Esophagus squamous epithelium (tissue), 5 donors: ENCODE results near the gene NKD2. TPM values are rescaled to one million over a fixed set of nuclear protein-coding genes. Genes with fewer than 3 reads are reported as not detected.

Source experiments
- DNase-seq: peaks from one replicate; lab custom pipeline; 2025; lab: John Stamatoyannopoulos, UW
- H3K27ac ChIP-seq, 4 donors: fragments of 200-600 bp; sonication (generic); one replicate each; pipeline ENCODE4 v1.5.1; 2016 to 2019; ENCODE audit warnings: mild to moderate bottlenecking in 1 of 4
- H3K27me3 ChIP-seq, 4 donors: fragments of 200-600 bp; sonication (generic); 1 replicate in 3 of 4; 2 replicates in 1 of 4; pipeline versions ENCODE4 v1.5.1 to v1.6.0; 2017 to 2021; ENCODE audit warnings: antibody characterized with exemption in 1 of 4
- H3K36me3 ChIP-seq, 3 donors: fragments of 200-600 bp; sonication (generic); one replicate each; pipeline ENCODE4 v1.5.1; 2016 to 2019
- H3K4me1 ChIP-seq, 3 donors: fragments of 200-600 bp; sonication (generic); one replicate each; pipeline ENCODE4 v1.5.1; 2017 to 2019
- H3K4me3 ChIP-seq, 4 donors: fragments of 200-600 bp; sonication (generic); 1 replicate in 3 of 4; 2 replicates in 1 of 4; pipeline ENCODE4 v1.5.1; 2016 to 2019; ENCODE audit warnings: mild to moderate bottlenecking in 2 of 4, moderate library complexity in 1 of 4
- H3K9me3 ChIP-seq, 3 donors: fragments of 200-600 bp; sonication (generic); one replicate each; pipeline ENCODE4 v1.5.1; 2016 to 2019
- CTCF ChIP-seq, 6 experiments: fragments of 450-650 bp in 4 of 6; fragments of 200-600 bp in 2 of 6; sonication (generic) in 2 of 6; IDR thresholded peaks; one replicate each; pipeline ENCODE4 v1.5.1; 2016 to 2019; ENCODE audit warnings: antibody characterized with exemption in 6 of 6, mild to moderate bottlenecking in 4 of 6, moderate library complexity in 4 of 6
- POLR2A ChIP-seq, 4 donors: fragments of 450-650 bp; IDR thresholded peaks; one replicate each; pipeline ENCODE4 v1.6.1; 2017; ENCODE audit warnings: antibody characterized with exemption in 4 of 4, mild to moderate bottlenecking in 4 of 4, moderate library complexity in 3 of 4
- WGBS, 2 donors: methylation state at CpG; one replicate each; pipeline ENCODE4 v1.1.5; 2018; 5-methylcytosine and 5-hydroxymethylcytosine counted together
- intact Hi-C: fragments of 100-400 bp; cut with DNase I; formaldehyde crosslinking; loops from one replicate; pipeline ENCODE4 v1.15.0; 2022
- total RNA-seq, 4 donors: library from RNA; depleted of rRNA; stranded (reverse); fragments of >200 nt; gene quantifications; one replicate each; pipeline ENCODE4 v1.1.0, GENCODE V29; 2016
- donor health status: DM: yes; HTN: yes; CAD: no.

NKD2 gene
- total RNA-seq, 4 donors from 2014 or later: 1.2 to 11.3 (median 1.5) TPM

- intact Hi-C loops: no loop called here
- H3K4me1 ChIP-seq: no peaks in the 10 kb centered on the region
- no peak for TF ChIP-seq POLR2A (IDR thresholded peaks at IDR 0.05)
- peaks cover 9 to 90% (median 17%) of the 10 kb centered on the region in 3 donors for H3K36me3 ChIP-seq
- WGBS, 2 donors: 81 to 96% methylated on average over 10 to 20 of the region's 57 CpGs
- H3K9me3 ChIP-seq: no peaks in the 10 kb centered on the region
- no peak for DNase-seq
- no peak overlapping the region for H3K4me3 ChIP-seq
- no peaks in the 10 kb centered on the region for H3K27me3 ChIP-seq
- H3K27ac ChIP-seq: no peak overlapping the region
These were observed 75.4 kb downstream of the NKD2 start for GRCh38 chr5:1083823-1084605.

- no peak for DNase-seq
- no peak overlapping the region for H3K27ac ChIP-seq
- H3K9me3 ChIP-seq: no peaks in the 10 kb centered on the region
- peaks cover 0 to 13% (median 0%) of the 10 kb centered on the region in 3 donors for H3K4me1 ChIP-seq
- H3K4me3 ChIP-seq: no peak overlapping the region
- 100% methylated on average over 1 of the region's 39 CpGs; no CpG with 5 or more reads in 1 of the 2 donors for WGBS, 2 donors
- TF ChIP-seq POLR2A (IDR thresholded peaks at IDR 0.05) (no peak), CTCF (IDR thresholded peaks at IDR 0.05) (no peak)
- no peaks in the 10 kb centered on the region for H3K27me3 ChIP-seq
- peaks cover 9 to 77% (median 17%) of the 10 kb centered on the region in 3 donors for H3K36me3 ChIP-seq
- intact Hi-C loops: no loop called here
These were observed 76.8 kb downstream of the NKD2 start for GRCh38 chr5:1085391-1085790.

GRCh38 chr5:1086137-1086536 is 77.5 kb downstream of the NKD2 start:
- DNase-seq: no peak
- Histone ChIP-seq H3K9me3 (no peaks in the 10 kb centered on the region), H3K4me1 (peaks cover 0 to 20% (median 0%) of the 10 kb centered on the region in 3 donors), H3K36me3 (peaks cover 9 to 78% (median 17%) of the 10 kb centered on the region in 3 donors), H3K4me3 (no peak overlapping the region), H3K27me3 (no peaks in the 10 kb centered on the region), H3K27ac (no peak overlapping the region)
- TF ChIP-seq CTCF (IDR thresholded peaks at IDR 0.05): no peak
- TF ChIP-seq POLR2A (IDR thresholded peaks at IDR 0.05): no peak
- 78 to 92% methylated on average over 1 to 2 of the region's 11 CpGs for WGBS, 2 donors
- intact Hi-C loops: no loop called here

- no peaks in the 10 kb centered on the region for H3K9me3 ChIP-seq
- H3K4me1 ChIP-seq: peaks cover 0 to 25% (median 0%) of the 10 kb centered on the region in 3 donors
- no peaks in the 10 kb centered on the region for H3K27me3 ChIP-seq
- TF ChIP-seq POLR2A (IDR thresholded peaks at IDR 0.05) (no peak), CTCF (IDR thresholded peaks at IDR 0.05) (no peak)
- DNase-seq: no peak
- H3K4me3 ChIP-seq: no peak overlapping the region
- peaks cover 9 to 78% (median 17%) of the 10 kb centered on the region in 3 donors for H3K36me3 ChIP-seq
- intact Hi-C loops: no loop called here
- 88 to 93% methylated on average over 18 to 28 of the region's 31 CpGs for whole genome bisulfite sequencing, 2 donors
- H3K27ac ChIP-seq: no peak overlapping the region
These were observed 78.3 kb downstream of the NKD2 start for GRCh38 chr5:1086871-1087270.

GRCh38 chr5:1087428-1087827 is 78.8 kb downstream of the NKD2 start:
- no peak overlapping the region for H3K27ac ChIP-seq
- no peak for DNase-seq
- H3K9me3 ChIP-seq: no peaks in the 10 kb centered on the region
- peaks cover 9 to 82% (median 17%) of the 10 kb centered on the region in 3 donors for H3K36me3 ChIP-seq
- 90 to 93% methylated on average over 15 to 25 of the region's 25 CpGs for WGBS, 2 donors
- TF ChIP-seq POLR2A (IDR thresholded peaks at IDR 0.05) (no peak), CTCF (IDR thresholded peaks at IDR 0.05) (no peak)
- intact Hi-C loops: no loop called here
- no peaks in the 10 kb centered on the region for H3K27me3 ChIP-seq
- no peak overlapping the region for H3K4me3 ChIP-seq
- H3K4me1 ChIP-seq: peaks cover 0 to 25% (median 0%) of the 10 kb centered on the region in 3 donors
